Stomach smooth muscle (tissue), 2 donors: Measurements from ENCODE around the gene FAM53B.

Experiments used
- H3K27ac ChIP-seq: one replicate; pipeline ENCODE4 v1.7.0; 2013; ENCODE audit warnings: mild to moderate bottlenecking, low read length, inconsistent platforms
- H3K27me3 ChIP-seq, 2 donors: one replicate each; pipeline ENCODE4 v1.7.0; 2013; ENCODE audit warnings: low read length in 2 of 2; ENCODE audit not compliant: insufficient read depth in 2 of 2, control insufficient read depth in 1 of 2
- H3K36me3 ChIP-seq, 2 donors: one replicate each; pipeline ENCODE4 v1.7.0; 2013; ENCODE audit warnings: low read length in 2 of 2; ENCODE audit not compliant: control insufficient read depth in 2 of 2, insufficient read depth in 2 of 2
- H3K4me1 ChIP-seq: one replicate; pipeline ENCODE4 v1.7.0; 2013; ENCODE audit warnings: low read length; ENCODE audit not compliant: control insufficient read depth, insufficient read depth
- H3K4me3 ChIP-seq, 2 donors: one replicate each; pipeline ENCODE4 v1.7.0; 2013; ENCODE audit warnings: low read length in 2 of 2
- H3K9ac ChIP-seq, 2 donors: one replicate each; pipeline ENCODE4 v1.7.0; 2013; ENCODE audit warnings: low read length in 2 of 2, mild to moderate bottlenecking in 1 of 2
- H3K9me3 ChIP-seq, 2 donors: one replicate each; pipeline ENCODE4 v1.7.0; 2013; ENCODE audit warnings: low read length in 2 of 2; ENCODE audit not compliant: control insufficient read depth in 2 of 2
- donor health status: healthy.
- donor health status: Pancreatic carcinoma.

The FAM53B gene

DNA sequence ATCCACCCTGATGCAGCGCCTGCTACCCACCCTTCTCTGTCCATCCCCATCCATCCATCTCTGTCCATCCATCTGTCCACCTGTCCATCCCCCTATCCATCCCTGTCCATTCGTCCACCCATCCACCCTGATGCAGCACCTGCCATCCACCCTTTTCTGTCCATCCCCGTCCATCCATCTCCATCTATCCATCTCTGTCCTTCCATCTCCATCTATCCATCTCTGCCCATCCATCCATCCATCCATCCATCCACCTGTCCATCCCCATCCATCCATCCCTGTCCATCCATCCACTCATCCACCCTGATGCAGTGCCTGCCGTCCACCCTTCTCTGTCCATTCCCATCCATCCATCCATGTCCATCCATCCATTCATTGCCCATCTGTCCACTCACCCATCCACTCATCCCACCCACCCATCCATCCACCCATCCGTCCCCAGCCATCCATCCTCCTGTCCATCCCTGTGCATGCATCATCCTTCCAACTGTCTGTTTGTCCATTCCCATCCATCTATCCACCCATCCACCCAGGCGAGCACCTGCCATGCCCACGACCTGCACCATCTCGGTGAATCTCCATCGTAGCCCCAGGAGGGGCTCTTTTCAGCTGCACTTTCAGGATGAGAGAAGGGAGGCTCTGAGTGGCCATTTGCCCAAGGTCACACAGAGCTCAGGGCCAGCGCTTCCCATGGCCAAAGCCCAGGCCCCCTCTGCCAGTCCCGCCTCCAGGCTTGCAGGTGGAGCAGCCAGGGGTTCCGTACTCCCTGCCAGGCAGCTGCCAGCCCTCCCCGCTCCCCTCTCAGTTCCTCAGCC lies 145.2 kb downstream of the FAM53B start:
- H3K4me3 ChIP-seq: no peak overlapping the region
- H3K4me1 ChIP-seq: no peaks in the 10 kb centered on the region

DNA sequence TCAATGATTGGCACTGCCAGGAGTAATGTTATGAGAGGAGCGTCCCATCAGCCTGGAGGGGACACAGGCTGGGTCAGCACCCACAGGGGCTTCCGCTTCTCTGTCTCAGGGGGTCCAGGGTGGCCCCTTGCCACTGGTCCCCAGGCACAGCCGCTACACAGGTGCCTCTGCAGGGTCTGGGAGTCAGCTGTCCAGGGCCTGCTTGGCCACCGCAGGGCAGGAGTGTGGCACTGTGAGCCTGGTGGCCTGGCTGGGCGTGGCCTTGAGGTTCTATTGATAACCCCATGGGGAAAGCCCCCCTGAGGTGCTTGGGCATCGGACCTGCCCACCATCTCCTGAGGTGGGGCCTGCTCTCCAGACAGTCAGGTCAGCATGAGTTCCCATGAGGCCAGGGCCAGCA lies 146.0 kb downstream of the FAM53B start:
- H3K27ac ChIP-seq: no peak overlapping the region
- H3K9ac ChIP-seq: no peak overlapping the region
- H3K4me3 ChIP-seq: no peak overlapping the region
- no peaks in the 10 kb centered on the region for H3K9me3 ChIP-seq
- no peaks in the 10 kb centered on the region for H3K4me1 ChIP-seq
- no peaks in the 10 kb centered on the region for H3K36me3 ChIP-seq
- no peaks in the 10 kb centered on the region for H3K27me3 ChIP-seq

More for the DNA sequence above, 145.2 kb downstream of the FAM53B start:
- no peak overlapping the region for H3K9ac ChIP-seq
- H3K36me3 ChIP-seq: no peaks in the 10 kb centered on the region
- no peaks in the 10 kb centered on the region for H3K9me3 ChIP-seq
- no peak overlapping the region for H3K27ac ChIP-seq
- no peaks in the 10 kb centered on the region for H3K27me3 ChIP-seq

DNA sequence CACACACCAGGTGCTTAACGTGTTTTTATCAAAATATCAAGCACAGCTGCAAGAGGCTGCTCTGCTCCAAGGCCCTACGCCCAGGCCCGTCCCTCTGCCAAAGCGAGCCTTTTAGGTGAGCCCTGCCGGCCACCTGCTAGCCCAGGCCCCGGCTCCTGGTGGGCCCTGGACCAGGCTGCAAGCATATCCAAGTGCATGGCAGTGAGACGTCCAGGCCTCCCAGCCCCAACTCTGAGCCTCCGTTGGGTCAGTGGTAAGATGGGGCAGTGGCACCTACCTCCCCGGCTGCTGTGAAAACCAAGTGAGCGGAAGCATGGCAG lies 146.4 kb downstream of the FAM53B start:
- no peaks in the 10 kb centered on the region for H3K36me3 ChIP-seq
- no peaks in the 10 kb centered on the region for H3K9me3 ChIP-seq
- no peak overlapping the region for H3K4me3 ChIP-seq
- no peaks in the 10 kb centered on the region for H3K27me3 ChIP-seq
- H3K9ac ChIP-seq: no peak overlapping the region
- H3K27ac ChIP-seq: no peak overlapping the region
- H3K4me1 ChIP-seq: no peaks in the 10 kb centered on the region

DNA sequence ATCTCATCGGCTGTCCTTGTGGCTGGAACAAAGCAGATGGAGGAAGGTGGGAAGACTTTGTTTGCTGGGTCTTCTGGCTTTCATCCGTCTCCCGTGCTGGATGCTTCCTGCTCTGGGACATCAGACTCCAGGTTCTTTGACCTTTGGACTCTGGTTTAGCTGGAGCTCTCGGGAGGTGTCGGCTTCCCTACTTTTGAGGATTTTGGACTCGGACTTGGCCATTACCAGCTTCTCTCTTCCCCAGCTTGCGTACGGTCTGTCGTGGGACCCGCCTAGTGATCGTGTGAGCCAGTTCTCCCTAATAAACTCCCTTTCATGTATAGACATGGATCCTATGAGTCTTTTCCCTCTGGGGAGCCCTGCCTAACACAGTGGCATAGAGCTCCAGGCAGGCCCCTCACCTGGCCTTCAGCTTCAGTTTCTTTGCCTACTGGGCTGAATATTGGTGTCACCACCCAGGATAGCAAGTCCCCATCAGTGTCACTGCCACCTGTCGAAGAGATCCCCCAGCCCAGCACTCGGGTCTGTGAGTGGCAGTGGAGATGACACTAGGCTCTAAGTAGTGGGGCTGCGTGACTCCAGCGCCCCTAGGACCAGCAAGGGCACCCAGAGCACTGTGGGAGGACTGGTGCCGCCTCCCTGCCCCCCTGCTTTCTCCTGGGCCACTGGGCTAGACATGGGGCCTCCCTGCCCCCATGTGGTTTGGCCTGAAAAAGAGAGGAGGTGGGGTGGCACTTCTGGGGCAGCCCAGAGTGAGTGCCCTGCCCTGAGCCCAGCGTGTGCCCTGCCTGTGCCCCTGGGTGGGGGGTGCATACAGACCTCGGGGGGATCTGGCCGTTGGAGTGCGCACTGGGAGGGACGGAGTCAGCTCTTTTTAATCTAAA lies 147.0 kb downstream of the FAM53B start:
- H3K4me3 ChIP-seq: no peak overlapping the region
- no peaks in the 10 kb centered on the region for H3K27me3 ChIP-seq
- no peaks in the 10 kb centered on the region for H3K36me3 ChIP-seq
- no peak overlapping the region for H3K9ac ChIP-seq
- H3K9me3 ChIP-seq: no peaks in the 10 kb centered on the region
- no peaks in the 10 kb centered on the region for H3K4me1 ChIP-seq
- H3K27ac ChIP-seq: no peak overlapping the region

DNA sequence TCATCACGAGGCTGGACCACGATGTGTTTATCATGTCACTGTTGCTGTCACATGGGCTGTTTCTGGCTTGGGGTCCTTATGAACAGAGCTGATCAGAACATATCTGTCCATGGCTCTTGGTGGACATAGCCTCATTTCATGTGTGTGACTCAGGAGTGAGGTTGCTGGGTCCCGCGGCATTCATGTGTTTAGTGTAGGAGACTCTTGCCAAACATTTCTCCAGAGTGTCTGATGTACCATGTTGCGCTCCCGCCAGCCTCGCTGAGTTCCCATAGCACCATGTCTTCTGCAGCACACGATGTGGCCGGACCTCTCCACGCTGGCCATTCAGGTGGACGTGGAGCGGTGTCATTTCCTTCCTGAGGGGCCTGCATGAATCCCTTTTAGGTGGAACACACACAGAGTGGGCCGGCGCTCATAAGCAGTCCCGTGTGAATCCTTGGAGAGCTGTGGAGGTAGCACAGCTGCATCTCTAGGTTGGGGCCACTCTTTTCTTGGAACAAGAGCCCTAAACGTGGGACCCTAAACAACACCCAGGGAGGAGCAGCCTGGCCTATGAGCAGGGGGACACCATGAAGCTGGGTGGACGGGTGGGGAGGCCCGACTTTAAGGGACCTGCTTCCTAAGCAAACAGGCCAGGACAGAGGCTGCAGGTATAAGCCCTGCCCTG lies 147.9 kb downstream of the FAM53B start:
- Histone ChIP-seq H3K4me3 (no peak overlapping the region), H3K9ac (no peak overlapping the region), H3K27me3 (no peaks in the 10 kb centered on the region), H3K9me3 (peaks cover 0 to 5% of the 10 kb centered on the region in 2 donors), H3K36me3 (no peaks in the 10 kb centered on the region), H3K27ac (no peak overlapping the region), H3K4me1 (no peaks in the 10 kb centered on the region)

DNA sequence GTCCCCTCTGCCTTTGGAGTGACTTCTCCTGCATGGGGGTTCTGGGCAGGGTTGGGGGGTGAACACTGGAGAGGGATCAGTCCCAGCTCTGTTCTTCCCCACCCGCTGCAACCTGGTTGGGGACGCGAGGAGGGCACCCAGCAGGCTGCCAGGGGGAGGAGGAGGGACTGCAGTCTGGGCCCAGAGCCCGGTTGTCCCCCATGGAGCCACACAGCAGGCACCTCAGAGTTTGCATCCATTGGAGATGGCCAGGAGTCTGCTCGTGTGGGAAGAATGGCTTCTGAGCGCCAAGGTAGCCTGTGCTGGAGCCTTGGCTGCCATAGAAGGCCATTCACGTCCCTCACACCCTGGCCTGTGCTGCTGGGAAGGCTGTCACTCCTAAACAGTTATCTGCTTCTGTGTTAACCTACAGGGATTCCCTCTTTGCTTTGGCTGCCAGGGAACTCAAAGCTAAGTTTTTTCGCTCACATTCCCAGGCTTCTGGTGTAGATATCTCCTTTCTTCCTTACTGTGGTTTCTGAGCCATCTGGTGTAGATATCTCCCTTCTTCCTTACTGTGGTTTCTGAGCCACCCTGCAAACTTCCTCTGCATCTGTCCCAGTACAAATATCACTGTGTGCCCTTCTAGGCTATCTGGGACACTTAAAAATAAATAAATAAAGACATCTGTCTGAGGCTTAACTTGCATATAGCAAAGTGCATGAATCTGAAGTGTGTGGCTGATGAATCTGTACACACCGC lies 148.9 kb downstream of the FAM53B start:
- no peak overlapping the region for H3K27ac ChIP-seq
- no peaks in the 10 kb centered on the region for H3K27me3 ChIP-seq
- H3K9ac ChIP-seq: no peak overlapping the region
- peaks cover 0 to 9% of the 10 kb centered on the region in 2 donors for H3K9me3 ChIP-seq
- no peaks in the 10 kb centered on the region for H3K36me3 ChIP-seq
- H3K4me1 ChIP-seq: no peaks in the 10 kb centered on the region
- H3K4me3 ChIP-seq: no peak overlapping the region

DNA sequence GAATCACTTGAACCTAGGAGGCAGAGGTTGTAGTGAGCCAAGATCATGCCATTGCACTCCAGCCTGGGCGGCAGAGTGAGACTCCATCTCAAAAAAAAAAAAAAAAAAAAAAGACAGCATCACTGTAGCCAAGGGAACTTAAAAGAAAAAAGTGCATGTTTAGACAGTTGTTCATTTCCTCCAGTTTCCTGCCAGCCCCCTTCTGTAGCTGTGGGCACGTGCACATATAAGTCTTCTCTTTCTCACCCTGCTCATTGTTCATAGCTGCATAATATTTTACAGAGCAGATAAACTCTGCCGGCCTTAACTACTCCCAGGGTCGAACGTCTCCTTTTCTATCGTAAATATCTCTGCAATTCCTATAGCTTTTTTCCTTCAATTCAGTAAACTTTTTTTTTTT lies 149.9 kb downstream of the FAM53B start:
- no peak overlapping the region for H3K4me3 ChIP-seq
- H3K9me3 ChIP-seq: peaks cover 0 to 9% of the 10 kb centered on the region in 2 donors
- no peak overlapping the region for H3K27ac ChIP-seq
- H3K27me3 ChIP-seq: no peaks in the 10 kb centered on the region
- no peak overlapping the region for H3K9ac ChIP-seq
- no peaks in the 10 kb centered on the region for H3K36me3 ChIP-seq
- H3K4me1 ChIP-seq: peaks cover 6% of the 10 kb centered on the region

DNA sequence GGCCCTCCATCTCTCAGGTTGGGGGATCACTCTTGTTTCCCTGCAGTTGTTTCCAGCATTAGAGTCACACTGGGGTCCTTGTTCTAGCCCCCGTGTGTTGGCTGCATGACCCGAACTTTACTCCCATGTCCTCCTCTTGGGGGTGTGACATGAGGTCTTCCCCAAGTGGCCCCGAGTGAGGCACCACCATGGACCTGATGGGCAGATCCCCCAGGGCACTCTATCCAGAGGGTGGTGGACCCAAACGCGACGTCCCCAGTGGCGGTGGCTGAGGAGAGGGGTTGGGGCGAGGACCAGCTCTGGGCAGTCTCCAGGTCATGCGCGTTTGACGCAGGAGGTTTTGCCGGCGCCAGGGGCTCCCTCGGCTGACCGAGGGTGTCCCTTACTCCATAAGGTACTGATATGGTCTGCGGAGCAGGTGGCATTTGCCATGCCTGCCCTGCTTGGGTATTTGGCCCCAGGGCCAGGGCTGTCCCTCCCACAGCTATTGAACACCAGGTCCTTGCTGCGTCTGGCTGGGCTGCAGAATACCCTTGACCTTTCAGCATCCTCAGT lies 150.7 kb downstream of the FAM53B start:
- H3K9me3 ChIP-seq: peaks cover 0 to 9% of the 10 kb centered on the region in 2 donors
- no peak overlapping the region for H3K9ac ChIP-seq
- no peak overlapping the region for H3K4me3 ChIP-seq
- H3K27me3 ChIP-seq: no peaks in the 10 kb centered on the region
- H3K36me3 ChIP-seq: no peaks in the 10 kb centered on the region
- no peak overlapping the region for H3K27ac ChIP-seq
- H3K4me1 ChIP-seq: peaks cover 13% of the 10 kb centered on the region

DNA sequence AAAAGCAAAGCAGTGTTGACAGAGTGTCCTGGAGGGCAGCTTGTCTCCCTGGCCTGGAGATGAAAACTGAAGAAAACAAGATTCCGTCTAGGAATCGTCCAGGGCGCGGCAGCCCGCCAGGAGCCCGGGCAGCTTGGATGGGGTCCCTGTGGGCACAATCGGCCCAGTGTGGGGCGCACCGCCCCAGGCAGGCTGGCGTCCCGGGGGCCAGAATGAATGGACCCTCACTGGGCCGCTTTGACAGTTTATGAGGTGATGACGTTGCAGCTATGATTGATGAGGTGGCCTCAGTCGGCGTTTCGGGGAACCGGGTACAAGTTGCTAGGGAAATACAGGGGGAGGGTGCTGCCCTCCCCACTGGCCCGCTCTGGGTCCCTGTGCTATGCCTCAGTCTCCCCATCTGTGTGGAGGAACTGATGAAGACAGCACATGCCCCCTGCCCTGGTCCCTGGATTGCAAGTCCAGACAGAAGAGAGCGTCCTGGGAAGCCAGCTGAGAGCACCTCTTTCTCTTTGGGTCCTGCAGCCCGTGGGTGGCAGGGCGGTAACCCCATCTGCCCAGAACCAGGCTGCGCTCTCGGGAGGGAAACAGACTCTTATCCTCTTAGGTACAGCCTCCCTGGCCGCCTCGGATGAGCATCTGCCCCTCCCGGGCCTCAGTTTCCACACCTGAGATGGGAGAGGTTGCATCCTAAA lies 151.3 kb downstream of the FAM53B start:
- H3K9me3 ChIP-seq: peaks cover 0 to 9% of the 10 kb centered on the region in 2 donors
- H3K9ac ChIP-seq: no peak overlapping the region
- peaks cover 15% of the 10 kb centered on the region for H3K4me1 ChIP-seq
- H3K27me3 ChIP-seq: no peaks in the 10 kb centered on the region
- no peak overlapping the region for H3K4me3 ChIP-seq
- no peaks in the 10 kb centered on the region for H3K36me3 ChIP-seq
- H3K27ac ChIP-seq: no peak overlapping the region
